ENCODE data around the gene KIRREL3.

DNA sequence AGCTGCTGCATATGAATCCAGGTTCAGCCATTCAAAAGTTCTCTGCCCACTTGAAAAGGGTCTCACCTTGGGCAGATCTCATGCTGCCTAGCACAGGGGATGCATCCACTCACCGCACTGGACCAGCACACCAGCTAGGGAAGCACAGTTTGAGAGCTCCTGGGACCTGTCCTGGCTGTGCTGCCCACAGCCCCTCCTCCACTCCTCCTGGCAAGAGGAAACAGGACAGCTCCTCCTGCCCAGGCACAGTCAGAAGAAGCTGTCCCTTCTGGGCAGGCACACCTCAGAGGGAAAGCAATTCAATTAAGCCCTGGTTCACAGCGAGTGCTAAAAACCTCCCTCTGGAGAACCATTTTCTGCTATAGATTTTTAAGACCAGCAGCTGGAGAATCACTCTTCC, 498.4 kb downstream of the KIRREL3 start:
- TF ChIP-seq EZH2phosphoT487 (IDR thresholded peaks at IDR 0.05; ENCODE audit: insufficient read depth, low read depth): no peak
- no peak for TF ChIP-seq EZH2 (IDR thresholded peaks at IDR 0.05; ENCODE audit: insufficient read depth, poor library complexity, severe bottlenecking)
